Measurements from ENCODE around the gene DYRK1A.

GRCh38 chr21:37425001-37425400 lies 58.4 kb downstream of the DYRK1A start:
- no peak for TF ChIP-seq CTCF (IDR thresholded peaks at IDR 0.05 in 2 of 3, conservative IDR thresholded peaks at IDR 0.05 in 1 of 3; ENCODE audit: borderline replicate concordance in 1 of 3, insufficient read depth in 1 of 3, low read depth in 2 of 3, low read length in 2 of 3)
- no peak for TF ChIP-seq POLR2A (IDR thresholded peaks at IDR 0.05; ENCODE audit: borderline replicate concordance, extremely low read depth, insufficient read depth, insufficient read length)
- no peak for TF ChIP-seq REST (IDR thresholded peaks at IDR 0.05; ENCODE audit: low read depth)
